ENCODE measurements around the gene PFKFB3. TPM values are rescaled to one million over a fixed set of nuclear protein-coding genes. Genes with fewer than 3 reads are reported as not detected.

The PFKFB3 gene
- total RNA-seq (2013): 53.2 TPM
- polyA plus RNA-seq (100 to 1,000 TPM in 1 of 3 donors, 10 to 100 TPM in 2; 12.2 to 101 (median 15.8) TPM), polyA minus RNA-seq (221 and 236 TPM in 2 replicates), total RNA-seq (319 to 1,159 (median 489) reads per million in 11 experiments)

- 0% methylated on average over 68 of the region's 75 CpGs for WGBS (ENCODE audit: insufficient coverage)
- Mint-ChIP-seq H3K27me3 (ENCODE audit: low read depth in 3 of 3) (peaks cover 8 to 25% (median 24%) of the 10 kb centered on the region in 3 donors), H3K9me3 (peaks cover 0 to 3% (median 0%) of the 10 kb centered on the region in 7 donors), H3K4me3 (peak within 1 kb of the TSS; percentile 99), H3K36me3 (peaks cover 11 to 24% of the 10 kb centered on the region in 2 donors), H3K27ac (peak within 1 kb of the TSS; percentile 79 to 92 (median 85)), H3K4me1 (peaks cover 55% of the 10 kb centered on the region)
- peak within 1 kb of the TSS; percentile 72 for H2AFZ ChIP-seq (ENCODE audit: insufficient read depth, low read depth, low read length, poor library complexity, severe bottlenecking)
- peak within 1 kb of the TSS; percentile 31 to 85 for H3K27ac ChIP-seq (ENCODE audit: low read depth in 1 of 2, low read length in 2 of 2)
- H3K4me2 ChIP-seq (replicated peaks; ENCODE audit: extremely low read depth, low read length, poor library complexity, severe bottlenecking): peak within 1 kb of the TSS; percentile 98
- peaks cover 36% of the 10 kb centered on the region for H4K20me1 ChIP-seq (ENCODE audit: insufficient read depth, low read length)
- H3K4me1 ChIP-seq (ENCODE audit: control insufficient read depth in 1 of 2, insufficient read depth in 2 of 2, low read length in 2 of 2): peaks cover 52 to 60% of the 10 kb centered on the region in 2 donors
- H3K9ac ChIP-seq (ENCODE audit: insufficient read depth, low read length, poor library complexity, severe bottlenecking): peak within 1 kb of the TSS; percentile 86
- no peaks in the 10 kb centered on the region for H3K9me3 ChIP-seq (replicated peaks in 1 of 2; ENCODE audit: control insufficient read depth in 1 of 2, insufficient read depth in 1 of 2, low read length in 2 of 2)
- peak within 1 kb of the TSS; percentile 82 to 97 (median 93) for H3K4me3 ChIP-seq (replicated peaks in 1 of 3; ENCODE audit: low read depth in 2 of 3, low read length in 3 of 3)
- no peaks in the 10 kb centered on the region for H3K36me3 ChIP-seq (replicated peaks in 1 of 2; ENCODE audit: control insufficient read depth in 1 of 2, insufficient read depth in 2 of 2, low read length in 2 of 2)
- intact Hi-C loops (cut with micrococcal nuclease): loop anchor here (1.0 to 10.0 kb wide), 8 partner anchors 36 to 199 kb away; no protein-coding TSS in a partner anchor
- peaks cover 0 to 9% of the 10 kb centered on the region in 2 donors for H3K27me3 ChIP-seq (ENCODE audit: control insufficient read depth in 2 of 2, insufficient read depth in 2 of 2, low read length in 2 of 2)
- H3K79me2 ChIP-seq (ENCODE audit: insufficient read depth, low read length): peaks cover 49% of the 10 kb centered on the region
- DNase-seq: peak; percentile 92 to 96 (median 94)
- peak; percentile 97 for TF ChIP-seq CTCF (IDR thresholded peaks at IDR 0.05)
Measured at GRCh38 chr10:6202684-6203330, at the start of gene PFKFB3. TSS of gene PFKFB3 (plus strand) at chr10:6202932. CDS start at chr10:6203261, 329 bp downstream.

GRCh38 chr10:6153845-6154244, 48.9 kb upstream of the PFKFB3 start:
- TF ChIP-seq CTCF (IDR thresholded peaks at IDR 0.05): no peak
- peaks cover 18 to 35% of the 10 kb centered on the region in 2 donors for H3K36me3 Mint-ChIP-seq
- intact Hi-C loops (cut with micrococcal nuclease): loop anchor here in 1 of 2 donors (5.0 kb wide), 1 partner anchor 47 kb away; no protein-coding TSS in a partner anchor
- Histone ChIP-seq H3K79me2 (ENCODE audit: insufficient read depth, low read length) (peaks cover 73% of the 10 kb centered on the region), H3K4me2 (replicated peaks; ENCODE audit: extremely low read depth, low read length, poor library complexity, severe bottlenecking) (no peak overlapping the region), H3K4me3 (replicated peaks in 1 of 3; ENCODE audit: low read depth in 2 of 3, low read length in 3 of 3) (no peak overlapping the region), H4K20me1 (ENCODE audit: insufficient read depth, low read length) (peaks cover 40% of the 10 kb centered on the region), H3K4me1 (ENCODE audit: control insufficient read depth in 1 of 2, insufficient read depth in 2 of 2, low read length in 2 of 2) (peaks cover 48 to 53% of the 10 kb centered on the region in 2 donors), H3K27ac (ENCODE audit: low read depth in 1 of 2, low read length in 2 of 2) (no peak overlapping the region), H3K9ac (ENCODE audit: insufficient read depth, low read length, poor library complexity, severe bottlenecking) (no peak overlapping the region), H3K27me3 (ENCODE audit: control insufficient read depth in 2 of 2, insufficient read depth in 2 of 2, low read length in 2 of 2) (no peaks in the 10 kb centered on the region), H2AFZ (ENCODE audit: insufficient read depth, low read depth, low read length, poor library complexity, severe bottlenecking) (no peak overlapping the region), H3K36me3 (replicated peaks in 1 of 2; ENCODE audit: control insufficient read depth in 1 of 2, insufficient read depth in 2 of 2, low read length in 2 of 2) (no peaks in the 10 kb centered on the region), H3K9me3 (replicated peaks in 1 of 2; ENCODE audit: control insufficient read depth in 1 of 2, insufficient read depth in 1 of 2, low read length in 2 of 2) (no peaks in the 10 kb centered on the region)
- peak in 2 of 3 donors; percentile 41 to 61 for DNase-seq
- H3K9me3 Mint-ChIP-seq: no peaks in the 10 kb centered on the region
- peaks cover 0 to 1% (median 0%) of the 10 kb centered on the region in 3 donors for H3K27me3 Mint-ChIP-seq (ENCODE audit: low read depth in 3 of 3)
- H3K4me1 Mint-ChIP-seq: peaks cover 51% of the 10 kb centered on the region
- peak overlapping the region in 2 of 7 donors; percentile 68 to 73 for H3K27ac Mint-ChIP-seq
- 48% methylated on average over 5 of the region's 7 CpGs for WGBS (ENCODE audit: insufficient coverage)
- no peak overlapping the region for H3K4me3 Mint-ChIP-seq
